ENCODE data around the gene ST6GAL1. TPM values are rescaled to one million over a fixed set of nuclear protein-coding genes. Genes with fewer than 3 reads are reported as not detected.

Gene ST6GAL1
- polyA plus RNA-seq, 12 donors = 11.4 to 35.3 (median 17.6) TPM; not detected in 1

- no peak for DNase-seq
These were observed 144.5 kb downstream of the ST6GAL1 start for GRCh38 chr3:187074846-187075245.

GRCh38 chr3:187076297-187076696 is 146.0 kb downstream of the ST6GAL1 start:
- DNase-seq = no peak

DNA sequence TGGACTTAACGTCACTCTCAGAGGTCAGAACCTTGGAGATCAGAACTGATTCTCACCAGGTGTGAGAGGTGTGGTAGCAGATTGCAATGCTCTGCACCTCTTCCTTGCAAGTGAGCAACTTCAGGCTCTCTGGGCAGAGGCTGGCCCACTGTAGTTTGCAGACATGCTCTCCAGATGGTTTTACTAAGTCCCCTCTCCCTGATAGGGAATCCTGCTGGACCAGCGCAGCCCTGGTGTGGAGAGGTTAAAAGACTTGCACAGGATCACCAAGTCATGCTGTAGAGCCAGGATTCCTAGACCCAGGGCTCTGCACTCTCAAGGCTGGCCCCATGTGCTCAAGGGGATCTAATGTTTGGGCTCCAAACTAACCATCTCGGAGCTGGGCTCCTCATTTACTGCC is 146.8 kb downstream of the ST6GAL1 start:
- no peak for DNase-seq

GRCh38 chr3:187077537-187077936 is 147.2 kb downstream of the ST6GAL1 start:
- DNase-seq = no peak

DNA sequence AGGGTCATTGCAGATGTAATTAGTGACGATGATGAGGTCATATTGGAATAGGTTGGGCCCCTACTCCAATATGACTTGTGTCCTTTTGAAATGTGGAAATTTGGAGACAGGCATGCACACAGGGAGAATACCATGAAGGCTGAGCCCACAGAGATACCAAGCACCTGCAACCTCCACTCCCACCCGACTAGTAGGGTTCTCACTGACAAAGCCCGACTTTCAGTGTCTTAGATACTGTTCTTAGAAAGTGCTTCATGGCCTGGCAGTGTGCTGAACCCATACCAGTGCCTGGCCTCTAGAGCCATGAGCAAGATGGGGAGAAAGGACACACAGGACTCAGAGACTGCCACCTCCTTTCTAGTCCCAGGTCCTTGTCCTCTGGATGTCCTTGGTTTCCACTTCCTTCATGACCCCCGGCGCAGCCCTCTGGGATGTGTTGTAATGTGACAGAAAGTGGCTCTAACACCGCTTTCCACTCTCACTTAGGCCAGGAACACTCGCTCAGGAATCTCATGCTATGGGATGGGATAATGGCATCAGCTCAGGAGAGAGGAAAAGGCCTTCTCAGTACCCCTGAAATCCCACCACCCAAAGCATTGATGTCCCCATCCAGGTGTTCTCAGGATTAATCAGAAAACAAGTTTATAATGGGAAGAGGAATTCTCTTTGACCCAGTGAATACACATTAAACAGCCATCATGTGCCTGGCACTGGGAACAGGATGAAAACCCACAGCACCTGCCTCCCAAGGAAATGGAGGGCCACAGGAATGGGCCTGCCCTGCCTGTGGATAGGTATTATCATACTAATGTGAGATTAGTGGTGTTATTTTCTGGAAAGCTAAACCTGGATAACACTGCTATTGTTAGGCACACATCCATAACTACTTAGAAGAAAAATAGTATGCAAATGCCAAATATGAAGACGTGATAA is 149.0 kb downstream of the ST6GAL1 start:
- no peak for DNase-seq

DNA sequence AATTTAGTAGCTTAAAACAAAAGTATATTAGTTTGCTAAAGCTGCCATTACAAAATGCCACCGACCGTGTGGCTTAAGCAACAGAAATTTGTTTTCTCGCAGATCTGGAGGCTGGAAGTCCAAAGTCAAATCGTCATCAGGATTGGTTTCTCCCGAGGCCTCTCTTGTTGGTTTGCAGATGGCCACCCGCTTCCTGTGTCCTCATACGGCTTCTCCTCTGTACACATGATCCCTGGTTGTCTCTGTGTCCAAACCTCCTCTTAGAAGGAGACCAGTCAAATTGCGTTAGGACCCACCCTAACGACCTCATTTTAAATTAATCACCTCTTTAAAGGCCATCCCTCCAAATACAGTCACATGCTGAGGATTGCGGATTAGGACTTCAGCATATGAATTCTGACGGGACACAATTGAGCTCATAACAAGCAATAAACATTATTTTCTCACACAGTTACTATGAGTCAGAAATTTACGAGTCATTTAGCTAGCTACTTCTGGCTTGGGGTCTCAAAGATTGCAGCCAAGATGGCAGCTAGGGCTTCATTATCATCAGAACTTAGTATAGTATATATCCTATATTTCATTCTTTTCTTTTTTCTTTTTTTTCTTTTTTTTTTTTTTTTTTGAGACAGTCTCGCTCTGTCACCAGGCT is 150.6 kb downstream of the ST6GAL1 start:
- DNase-seq = no peak

- DNase-seq = no peak
These were observed 152.5 kb downstream of the ST6GAL1 start for GRCh38 chr3:187082758-187083375.

- DNase-seq = no peak
These were observed 153.8 kb downstream of the ST6GAL1 start for GRCh38 chr3:187084126-187084525.

- DNase-seq = no peak
These were observed 154.3 kb downstream of the ST6GAL1 start for GRCh38 chr3:187084580-187084979.

DNA sequence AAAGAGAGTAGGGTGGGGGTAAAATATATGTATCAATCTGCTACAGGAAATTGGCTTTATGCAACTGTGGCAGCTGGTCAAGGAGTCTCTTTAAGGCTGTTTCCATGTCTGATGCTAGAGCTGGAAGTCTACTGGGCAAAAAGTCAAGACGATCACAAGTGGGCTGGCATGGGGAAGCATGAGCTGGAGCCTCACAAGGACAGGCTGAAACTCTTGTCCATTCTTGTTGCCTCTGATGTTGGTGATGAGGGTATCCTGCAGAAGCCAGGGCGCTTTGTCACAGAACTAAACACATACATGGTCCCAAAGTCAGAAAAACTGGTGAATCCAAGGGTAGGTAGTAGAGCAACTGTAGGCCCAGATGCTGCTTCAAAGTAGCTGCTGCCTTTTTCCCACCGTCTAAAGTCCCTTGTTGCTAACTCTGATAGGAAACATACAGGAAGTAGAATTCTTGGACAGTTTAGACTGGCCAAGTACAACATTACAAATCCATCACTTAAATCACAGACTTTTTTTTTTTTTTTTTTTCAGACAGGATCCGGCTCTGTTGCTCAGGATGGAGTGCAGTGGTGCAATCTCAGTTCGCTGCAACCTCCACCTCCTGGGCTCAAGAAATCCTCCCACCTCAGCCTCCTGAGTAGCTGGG is 154.8 kb downstream of the ST6GAL1 start:
- no peak for DNase-seq

GRCh38 chr3:187085933-187086332 is 155.6 kb downstream of the ST6GAL1 start:
- DNase-seq = no peak

- DNase-seq = no peak
These were observed 156.5 kb downstream of the ST6GAL1 start for GRCh38 chr3:187086831-187087230.

GRCh38 chr3:187088701-187089100 is 158.4 kb downstream of the ST6GAL1 start:
- DNase-seq = no peak

DNA sequence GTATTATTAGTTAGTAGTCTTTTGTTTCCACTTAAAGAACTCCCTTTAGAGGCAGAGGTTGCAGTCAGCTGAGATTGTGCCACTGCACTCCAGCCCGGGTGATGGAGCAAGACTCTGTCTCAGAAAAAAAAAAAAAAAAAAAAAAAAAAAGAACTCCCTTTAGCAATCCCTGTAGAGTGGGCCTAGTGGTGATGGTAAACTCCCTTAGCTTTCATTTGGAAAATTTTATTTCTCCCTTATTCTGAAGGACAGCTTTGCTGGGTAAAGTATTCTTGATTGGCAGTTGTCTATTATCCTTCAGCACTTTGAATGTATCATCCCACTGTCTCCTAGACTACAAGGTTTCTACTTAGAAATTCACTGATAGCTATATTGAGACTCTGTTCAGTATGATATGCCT is 163.0 kb downstream of the ST6GAL1 start:
- no peak for DNase-seq

GRCh38 chr3:187098923-187099512 is 168.7 kb downstream of the ST6GAL1 start:
- no peak for DNase-seq

- DNase-seq = peak; percentile 81
These were observed 171.1 kb downstream of the ST6GAL1 start for GRCh38 chr3:187101184-187102072.

- no peak for DNase-seq
These were observed 171.8 kb downstream of the ST6GAL1 start for GRCh38 chr3:187102073-187102634.

- DNase-seq = no peak
These were observed 172.9 kb downstream of the ST6GAL1 start for GRCh38 chr3:187103251-187103650.

DNA sequence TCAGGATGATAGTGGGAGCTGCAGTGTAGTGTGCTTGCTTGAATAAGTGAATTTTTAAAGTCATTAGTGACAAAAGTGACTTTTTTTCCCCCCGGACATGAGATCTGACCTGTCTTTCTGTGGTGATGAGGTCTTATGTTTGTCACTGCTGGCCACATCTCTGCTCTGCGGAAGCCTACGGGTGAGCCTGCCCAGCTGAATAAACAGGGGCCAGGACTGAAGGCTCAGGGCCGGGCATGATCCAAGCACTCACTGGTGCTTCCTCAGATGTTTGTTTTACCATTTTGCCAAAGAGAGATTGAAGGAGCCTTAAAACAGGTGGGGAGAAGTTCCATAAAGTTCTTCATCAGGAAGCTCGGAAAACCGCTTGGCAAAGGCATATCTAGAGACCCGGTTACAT is 174.0 kb downstream of the ST6GAL1 start:
- no peak for DNase-seq

DNA sequence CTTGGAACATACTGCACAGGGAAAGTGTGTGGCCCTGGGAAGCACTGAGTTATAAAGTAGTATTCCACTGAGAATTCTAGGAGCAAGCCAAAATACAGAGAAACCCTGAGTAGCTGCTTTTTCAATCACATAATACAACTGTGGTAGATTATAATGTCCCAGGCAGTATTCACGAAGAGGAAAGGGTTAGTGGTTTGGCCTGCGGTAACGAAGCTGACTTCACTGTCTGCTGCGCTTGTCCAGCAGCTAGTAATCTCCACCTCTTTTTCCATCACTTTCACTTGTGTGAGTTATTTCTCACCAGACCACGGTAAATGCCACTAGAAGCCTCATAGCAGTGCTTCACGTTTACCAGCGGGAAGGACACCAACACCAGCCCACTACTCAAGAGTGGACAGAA is 174.6 kb downstream of the ST6GAL1 start:
- peak; percentile 85 for DNase-seq

Data from muscle of arm (tissue), 12 donors.